Ovary (tissue), 9 donors: ENCODE results near the gene SUPT6H. TPM values are rescaled to one million over a fixed set of nuclear protein-coding genes. Genes with fewer than 3 reads are reported as not detected.
"Not testable (repeated sequence)": the region's sequence is repeated elsewhere in the genome, so short reads cannot be mapped to it uniquely, and the experiment has no call there.

Experiments
- DNase-seq, 5 donors: peaks; one replicate each; pipeline ENCODE4 v3.0.0-alpha.2; 2019 to 2020
- H3K27ac ChIP-seq, 2 donors: fragments of 200-600 bp; one replicate each; pipeline versions ENCODE4 v1.5.1 to v1.8.0; 2019 to 2022
- H3K27me3 ChIP-seq: fragments of 200-600 bp; one replicate; pipeline ENCODE4 v1.8.0; 2022
- H3K36me3 ChIP-seq: fragments of 200-600 bp; sonication (generic); one replicate; pipeline ENCODE4 v1.5.1; 2019
- H3K4me1 ChIP-seq: one replicate; pipeline ENCODE4 v1.8.1; 2013; ENCODE audit warnings: mild to moderate bottlenecking, moderate library complexity; ENCODE audit not compliant: insufficient read depth
- H3K4me3 ChIP-seq: fragments of 200-600 bp; sonication (generic); one replicate; pipeline ENCODE4 v1.5.1; 2017
- H3K9me3 ChIP-seq, 2 donors: fragments of 200-600 bp in 1 of 2; sonication (generic) in 1 of 2; one replicate each; pipeline versions ENCODE4 v1.5.1 to v1.8.1; 2013 to 2019; ENCODE audit warnings: mild to moderate bottlenecking in 1 of 2, moderate library complexity in 1 of 2
- EP300 ChIP-seq: sonication (generic); formaldehyde crosslinking; IDR thresholded peaks from one replicate; pipeline ENCODE4 v1.6.1; 2017; ENCODE audit warnings: antibody characterized with exemption
- POLR2A ChIP-seq: fragments of 450-650 bp; IDR thresholded peaks from one replicate; pipeline ENCODE4 v1.6.1; 2017; ENCODE audit warnings: antibody characterized with exemption, mild to moderate bottlenecking, moderate library complexity
- WGBS, 3 donors: extraction: QIAGEN DNeasy Blood & Tissue Kit in 1 of 3; methylation state at CpG; one replicate each; pipeline versions ENCODE4 v1.1.5 to v1.1.7; 2013 to 2017; 5-methylcytosine and 5-hydroxymethylcytosine counted together
- intact Hi-C, 4 donors: fragments of 100-400 bp; cut with DNase I; formaldehyde crosslinking; loops; one replicate each; pipeline versions ENCODE4 v1.11.0 to v1.15.1; 2022 to 2023
- polyA plus RNA-seq, 2 donors: library from polyadenylated mRNA; stranded (reverse); fragments of 200-250 nt in 1 of 2; fragments of 350-450 nt in 1 of 2; fragmentation: Illumina TruSeq in 1 of 2; extraction: RNeasy Lipid Tissue Mini Kit (QIAGEN cat#74804) in 1 of 2; gene quantifications; one replicate each; pipeline ENCODE4 v1.2.3, GENCODE V29; 2013 to 2014
- total RNA-seq, 7 donors: library from RNA; depleted of rRNA in 2 of 7; stranded (reverse); fragments of >200 nt in 2 of 7; fragmentation: NEBNext Ultra II Directional in 3 of 7; extraction: Animal tissue kit (Norgen Biotek cat#: 25700) in 3 of 7; gene quantifications; one replicate each; pipeline versions ENCODE4 v1.1.0 to v1.2.4, GENCODE V29; 2016 to 2023
- TF ChIP-seq, protein P1 (sequence below), 3 donors: fragments of 450-650 bp in 2 of 3; fragments of 200-600 bp in 1 of 3; IDR thresholded peaks; one replicate each; pipeline versions ENCODE4 v1.5.1 to v1.8.0; 2016 to 2022; ENCODE audit warnings: antibody characterized with exemption in 3 of 3, mild to moderate bottlenecking in 1 of 3
- donor health status: DM: no; HTN: no; CAD: no; lungs with moderate emphysema.
- donor health status: DM: no; HTN: no; CAD: no.
- donor health status: Bipolar disorder and iron deficiency.
- donor health status: DM: yes; HTN: yes; CAD: no.
- donor health status: DM: no; HTN: no; CAD: no.
- donor health status: DM: yes; HTN: yes; CAD: no.

SUPT6H gene
- total and polyA plus RNA-seq, 9 donors = 34.8 to 83.8 (median 67.2) TPM

DNA sequence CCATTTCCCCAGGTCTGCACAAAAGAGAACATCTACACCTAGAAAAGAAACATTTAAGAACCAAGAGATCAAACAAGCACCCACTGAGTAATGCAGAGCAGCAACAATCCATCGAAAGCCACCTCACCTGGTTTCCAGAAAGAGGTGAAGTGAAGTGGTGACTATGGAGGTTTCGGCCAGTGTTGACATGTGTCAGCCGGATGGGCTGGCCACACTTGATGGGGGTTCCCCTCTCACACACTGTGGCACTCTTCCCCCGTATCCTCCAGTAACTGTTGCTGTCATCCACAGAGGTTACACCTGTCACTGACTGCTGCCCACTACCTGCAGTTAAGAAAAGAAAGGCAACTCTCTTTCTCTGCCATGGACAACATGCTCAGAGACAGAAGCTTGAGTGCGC lies 6.8 kb upstream of the SUPT6H start:
- Histone ChIP-seq H3K9me3 (no peaks in the 10 kb centered on the region), H3K36me3 (no peaks in the 10 kb centered on the region), H3K4me1 (no peaks in the 10 kb centered on the region), H3K4me3 (no peak overlapping the region), H3K27ac (no peak overlapping the region), H3K27me3 (no peaks in the 10 kb centered on the region)
- intact Hi-C loops = loop anchor here in 1 of 4 donors (10.0 kb wide), 1 partner anchor 50 kb away; no protein-coding TSS in a partner anchor
- WGBS, 3 donors = 91 to 96% (median 95%) methylated on average over 5 of the region's 5 CpGs
- DNase-seq = no peak
- TF ChIP-seq, protein P1, sequence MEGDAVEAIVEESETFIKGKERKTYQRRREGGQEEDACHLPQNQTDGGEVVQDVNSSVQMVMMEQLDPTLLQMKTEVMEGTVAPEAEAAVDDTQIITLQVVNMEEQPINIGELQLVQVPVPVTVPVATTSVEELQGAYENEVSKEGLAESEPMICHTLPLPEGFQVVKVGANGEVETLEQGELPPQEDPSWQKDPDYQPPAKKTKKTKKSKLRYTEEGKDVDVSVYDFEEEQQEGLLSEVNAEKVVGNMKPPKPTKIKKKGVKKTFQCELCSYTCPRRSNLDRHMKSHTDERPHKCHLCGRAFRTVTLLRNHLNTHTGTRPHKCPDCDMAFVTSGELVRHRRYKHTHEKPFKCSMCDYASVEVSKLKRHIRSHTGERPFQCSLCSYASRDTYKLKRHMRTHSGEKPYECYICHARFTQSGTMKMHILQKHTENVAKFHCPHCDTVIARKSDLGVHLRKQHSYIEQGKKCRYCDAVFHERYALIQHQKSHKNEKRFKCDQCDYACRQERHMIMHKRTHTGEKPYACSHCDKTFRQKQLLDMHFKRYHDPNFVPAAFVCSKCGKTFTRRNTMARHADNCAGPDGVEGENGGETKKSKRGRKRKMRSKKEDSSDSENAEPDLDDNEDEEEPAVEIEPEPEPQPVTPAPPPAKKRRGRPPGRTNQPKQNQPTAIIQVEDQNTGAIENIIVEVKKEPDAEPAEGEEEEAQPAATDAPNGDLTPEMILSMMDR (IDR thresholded peaks at IDR 0.05) = no peak
- no peak for TF ChIP-seq EP300
- TF ChIP-seq POLR2A = no peak

DNA sequence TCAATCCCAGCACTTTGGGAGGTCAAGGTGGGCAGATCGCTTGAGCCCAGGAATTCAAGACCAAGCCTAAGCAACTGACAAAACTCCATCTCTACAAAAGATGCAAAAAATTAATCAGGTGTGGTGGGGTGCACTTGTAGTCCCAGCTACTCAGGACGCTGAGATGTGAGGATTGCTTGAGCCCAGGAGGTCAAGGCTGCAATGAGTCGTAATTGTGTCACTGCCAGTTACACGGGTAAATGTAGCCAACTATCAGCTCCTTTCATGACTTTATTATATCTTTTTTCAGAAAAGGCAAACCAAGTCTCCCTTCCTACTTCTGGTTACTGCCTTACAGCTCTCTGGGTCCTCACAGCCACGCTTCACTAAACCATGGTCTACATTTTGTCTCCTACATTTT lies 4.2 kb upstream of the SUPT6H start:
- Histone ChIP-seq H3K9me3 (no peaks in the 10 kb centered on the region), H3K4me1 (no peaks in the 10 kb centered on the region), H3K27ac (no peak overlapping the region), H3K27me3 (no peaks in the 10 kb centered on the region), H3K36me3 (no peaks in the 10 kb centered on the region), H3K4me3 (no peak overlapping the region)
- intact Hi-C loops = loop anchor here in 2 of 4 donors (2.0 to 10.0 kb wide), 2 partner anchors 19 to 47 kb away; no protein-coding TSS in a partner anchor
- TF ChIP-seq EP300 (no peak), POLR2A (no peak)
- TF ChIP-seq, protein P1 (IDR thresholded peaks at IDR 0.05) = no peak
- WGBS, 3 donors = 58 to 73% (median 65%) methylated on average over 5 of the region's 5 CpGs
- no peak for DNase-seq

DNA sequence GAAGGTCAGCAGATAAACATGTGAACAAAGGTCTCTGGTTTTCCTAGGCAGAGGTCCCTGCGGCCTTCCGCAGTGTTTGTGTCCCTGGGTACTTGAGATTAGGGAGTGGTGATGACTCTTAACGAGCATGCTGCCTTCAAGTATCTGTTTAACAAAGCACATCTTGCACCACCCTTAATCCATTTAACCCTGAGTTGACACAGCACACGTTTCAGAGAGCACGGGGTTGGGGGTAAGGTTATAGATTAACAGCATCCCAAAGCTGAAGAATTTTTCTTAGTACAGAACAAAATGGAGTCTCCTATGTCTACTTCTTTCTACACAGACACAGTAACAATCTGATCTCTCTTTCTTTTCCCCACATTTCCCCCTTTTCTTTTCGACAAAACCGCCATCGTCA lies 3.7 kb upstream of the SUPT6H start:
- not testable (repeated sequence) for H3K36me3 ChIP-seq, H3K4me3 ChIP-seq, H3K4me1 ChIP-seq, H3K27ac ChIP-seq, DNase-seq, H3K9me3 ChIP-seq, H3K27me3 ChIP-seq
- intact Hi-C loops = loop anchor here in 1 of 4 donors (10.0 kb wide), 1 partner anchor 46 kb away; no protein-coding TSS in a partner anchor
- WGBS, 3 donors = 90 to 92% (median 90%) methylated on average over 5 to 8 of the region's 8 CpGs

DNA sequence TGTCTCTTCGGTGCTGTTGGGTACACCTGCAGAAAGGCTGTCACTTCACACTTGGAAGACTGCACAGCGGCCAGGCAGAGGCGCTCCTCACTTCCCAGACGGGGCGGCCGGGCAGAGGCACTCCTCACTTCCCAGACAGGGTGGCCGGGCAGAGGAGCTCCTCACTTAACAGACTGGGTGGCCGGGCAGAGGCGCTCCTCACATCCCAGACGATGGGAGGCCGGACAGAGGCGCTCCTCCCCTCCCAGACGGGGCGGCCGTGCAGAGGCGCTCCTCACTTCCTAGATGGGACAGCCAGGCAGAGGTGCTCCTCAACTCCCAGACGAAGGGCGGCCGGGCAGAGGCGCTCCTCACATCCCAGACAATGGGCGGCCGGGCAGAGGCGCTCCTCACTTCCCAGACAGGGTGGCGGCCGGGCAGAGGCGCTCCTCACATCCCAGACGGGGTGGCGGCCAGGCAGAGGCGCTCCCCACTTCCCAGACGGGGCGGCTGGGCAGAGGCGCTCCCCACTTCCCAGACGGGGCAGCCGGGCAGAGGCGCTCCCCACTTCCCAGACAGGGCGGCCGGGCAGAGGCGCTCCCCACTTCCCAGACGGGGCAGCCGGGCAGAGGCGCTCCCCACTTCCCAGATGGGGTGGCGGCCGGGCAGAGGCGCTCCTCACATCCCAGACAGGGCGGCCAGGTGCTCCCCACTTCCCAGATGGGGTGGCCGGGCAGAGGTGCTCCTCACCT lies 3.1 kb upstream of the SUPT6H start:
- not testable (repeated sequence) for H3K36me3 ChIP-seq

DNA sequence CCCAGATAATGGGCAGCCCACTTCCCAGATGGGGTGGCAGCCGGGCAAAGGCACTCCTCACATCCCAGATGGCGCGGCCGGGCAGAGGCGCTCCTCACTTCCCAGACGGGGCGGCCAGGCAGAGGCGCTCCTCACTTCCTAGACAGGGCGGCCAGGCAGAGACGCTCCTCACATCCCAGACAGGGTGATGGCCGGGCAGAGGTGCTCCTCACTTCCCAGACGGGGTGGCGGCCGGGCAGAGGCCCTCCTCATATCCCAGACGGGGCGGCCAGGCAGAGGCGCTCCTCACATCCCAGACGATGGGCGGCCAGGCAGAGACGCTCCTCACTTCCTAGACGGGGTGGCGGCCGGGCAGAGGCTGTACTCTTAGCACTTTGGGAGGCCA lies 2.5 kb upstream of the SUPT6H start:
- not testable (repeated sequence) for H3K27me3 ChIP-seq, H3K9me3 ChIP-seq, H3K4me1 ChIP-seq, H3K27ac ChIP-seq, DNase-seq, H3K36me3 ChIP-seq, H3K4me3 ChIP-seq
- WGBS, 3 donors = 95 to 98% (median 97%) methylated on average over 21 to 23 of the region's 23 CpGs
- intact Hi-C loops = loop anchor here in 1 of 4 donors (10.0 kb wide), 1 partner anchor 45 kb away; no protein-coding TSS in a partner anchor

More for the DNA sequence above, 3.1 kb upstream of the SUPT6H start:
- H3K4me3 ChIP-seq, H3K4me1 ChIP-seq, H3K9me3 ChIP-seq, DNase-seq, H3K27ac ChIP-seq, H3K27me3 ChIP-seq: not testable (repeated sequence)
- intact Hi-C loops = loop anchor here in 1 of 4 donors (10.0 kb wide), 1 partner anchor 46 kb away; no protein-coding TSS in a partner anchor
- WGBS, 3 donors = 95 to 96% (median 96%) methylated on average over 28 to 46 of the region's 46 CpGs

DNA sequence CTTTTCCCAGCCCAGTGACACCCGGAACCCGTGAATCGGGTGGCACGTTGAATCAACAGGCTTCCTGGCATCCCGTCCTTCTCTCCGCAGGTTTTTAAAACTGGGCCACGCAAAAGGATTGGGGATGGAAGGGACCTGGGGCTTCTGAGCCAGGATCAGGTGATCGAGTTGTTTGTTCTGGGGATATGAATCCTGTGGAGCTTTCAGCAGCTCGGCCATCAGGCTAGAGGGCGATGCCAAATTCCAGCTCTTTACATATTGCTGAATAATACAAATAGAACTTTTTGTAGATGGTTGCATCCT lies 473 bp downstream of the SUPT6H start:
- intact Hi-C loops = loop anchor here in 1 of 4 donors (5.0 kb wide), 1 partner anchor 55 kb away; the partner anchor contains the start of genes RAB34 and RPL23A
- peak overlapping the region; percentile 82 to 96 for H3K27ac ChIP-seq
- DNase-seq = no peak
- no peaks in the 10 kb centered on the region for H3K9me3 ChIP-seq
- TF ChIP-seq, protein P1 (IDR thresholded peaks at IDR 0.05) = no peak
- H3K27me3 ChIP-seq = no peaks in the 10 kb centered on the region
- H3K4me3 ChIP-seq = peak overlapping the region; percentile 83
- H3K4me1 ChIP-seq = peaks cover 6% of the 10 kb centered on the region
- no peaks in the 10 kb centered on the region for H3K36me3 ChIP-seq
- WGBS, 3 donors = 0 to 1% (median 1%) methylated on average over 10 of the region's 10 CpGs
